Progenitor cell of endocrine pancreas (in vitro differentiated cells): ENCODE data around the gene ZNF440. TPM values are rescaled to one million over a fixed set of nuclear protein-coding genes. Genes with fewer than 3 reads are reported as not detected.
"Not testable (repeated sequence)": the region's sequence is repeated elsewhere in the genome, so short reads cannot be mapped to it uniquely, and the experiment has no call there.

Experiments
- DNase-seq: peaks from one replicate; pipeline ENCODE4 v3.0.0; 2021; ENCODE audit warnings: low spot score; ENCODE audit not compliant: unreplicated experiment
- H3K27ac Mint-ChIP-seq: 2 replicates; pipeline ENCODE4 v1.8.0; 2021; ENCODE audit warnings: mild to moderate bottlenecking, moderate library complexity, mixed read lengths
- H3K27me3 Mint-ChIP-seq: 2 replicates; pipeline ENCODE4 v1.8.0; 2021; ENCODE audit warnings: mixed read lengths
- H3K36me3 Mint-ChIP-seq: 2 replicates; pipeline ENCODE4 v1.8.0; 2022; ENCODE audit warnings: mixed read lengths; ENCODE audit not compliant: insufficient read depth
- H3K4me1 Mint-ChIP-seq: 2 replicates; pipeline ENCODE4 v1.8.0; 2021; ENCODE audit warnings: low read depth, mixed read lengths
- H3K4me3 Mint-ChIP-seq: 2 replicates; pipeline ENCODE4 v1.8.0; 2021; ENCODE audit warnings: low read depth, mild to moderate bottlenecking, moderate library complexity, mixed read lengths
- H3K9me3 Mint-ChIP-seq: 2 replicates; pipeline ENCODE4 v1.8.0; 2021; ENCODE audit warnings: low read depth, mixed read lengths
- long read RNA-seq: library from polyadenylated mRNA; unstranded; transcript quantifications from one replicate; pipeline ENCODE4 v2.0.0, GENCODE V29; 2020
- total RNA-seq: library from RNA; stranded (reverse); gene quantifications from 2 replicates; pipeline ENCODE4 v1.2.1, GENCODE V29; 2021
- TF ChIP-seq, protein P1 (sequence below): fragments of 200-600 bp; sonication (generic); IDR thresholded peaks from one replicate; pipeline ENCODE4 v1.5.0; 2021; ENCODE audit warnings: antibody characterized with exemption, mild to moderate bottlenecking; ENCODE audit not compliant: unreplicated experiment

ZNF440 gene
- total RNA-seq, result 21.9 and 23.2 TPM in 2 replicates
- long read RNA-seq, full-length matches to known transcripts, result 4 of 8 reads
- long read RNA-seq, partial matches to known transcripts, result 0 of 8 reads
- long read RNA-seq, other reads (novel, unspliced or antisense), result 4 of 8 reads

GRCh38 chr19:11814029-11814699, at the start of gene ZNF440:
Gene ZNF440 (plus strand): TSS chr19:11814273. CDS start chr19:11814448, 175 bp downstream.
- peak within 1 kb of the TSS; percentile 98 for H3K27ac Mint-ChIP-seq
- H3K9me3 Mint-ChIP-seq, result peaks cover 17% of the 10 kb centered on the region
- no peaks in the 10 kb centered on the region for H3K27me3 Mint-ChIP-seq

DNA sequence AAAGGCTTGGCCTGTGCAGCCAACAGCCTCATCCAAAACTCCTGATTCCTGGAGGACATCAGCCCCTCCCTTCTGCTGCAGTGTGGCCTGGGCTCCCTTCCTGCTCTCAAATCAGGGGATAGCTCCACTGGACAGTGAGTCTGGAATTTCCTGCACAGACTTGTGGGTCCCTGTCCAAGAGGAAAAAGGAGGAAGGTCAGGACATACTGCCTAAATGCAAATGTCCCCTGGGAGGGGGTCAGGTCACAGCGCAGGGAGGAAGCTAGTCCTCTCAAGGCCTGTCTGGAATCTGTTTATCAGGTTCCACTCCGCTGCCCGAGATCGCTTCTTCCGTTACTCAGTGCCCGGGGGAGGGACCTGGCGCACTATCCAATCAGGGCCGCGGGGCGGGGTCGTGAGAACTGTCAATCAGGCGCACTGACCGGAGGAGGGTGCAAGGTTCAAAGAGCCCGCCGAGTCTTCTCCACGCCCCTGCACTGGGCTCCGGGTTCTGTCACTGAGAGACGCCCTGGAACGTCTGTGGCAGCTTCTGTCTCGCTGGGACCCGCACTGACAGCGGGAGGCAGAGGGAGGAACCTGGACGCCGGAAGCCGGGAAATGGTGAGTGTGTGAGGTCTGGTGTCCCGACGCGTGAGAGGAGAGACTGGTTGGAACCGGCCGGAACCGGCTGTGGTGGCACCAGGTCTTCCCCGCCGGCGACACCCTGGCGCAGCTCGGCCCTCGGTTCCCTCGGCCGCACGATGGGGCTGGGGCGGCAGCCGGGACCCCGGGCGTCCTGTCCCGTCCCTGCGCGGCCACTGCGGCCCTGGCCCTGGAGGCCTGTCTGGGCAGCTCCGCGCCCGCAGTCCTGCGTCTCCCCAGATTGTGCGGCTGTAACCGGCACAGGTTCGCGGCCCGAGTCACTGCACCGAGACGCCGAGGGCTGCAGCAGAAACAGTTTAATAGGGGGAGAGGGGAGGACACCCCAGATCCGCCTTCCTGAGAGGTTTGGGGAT, 47.2 kb upstream of the ZNF440 start, which contains the start of gene ZNF441:
Gene ZNF441, plus strand, starts transcription at position 404 of the 995 bp plus-strand sequence. Its CDS starts 194 bp downstream, at position 598.
- Mint-ChIP-seq H3K27ac (peak within 1 kb of the TSS; percentile 98), H3K36me3 (peaks cover 13% of the 10 kb centered on the region), H3K4me1 (peaks cover 10% of the 10 kb centered on the region), H3K4me3 (peak within 1 kb of the TSS; percentile 97), H3K27me3 (peaks cover 31% of the 10 kb centered on the region), H3K9me3 (peaks cover 20% of the 10 kb centered on the region)
- TF ChIP-seq, protein P1, sequence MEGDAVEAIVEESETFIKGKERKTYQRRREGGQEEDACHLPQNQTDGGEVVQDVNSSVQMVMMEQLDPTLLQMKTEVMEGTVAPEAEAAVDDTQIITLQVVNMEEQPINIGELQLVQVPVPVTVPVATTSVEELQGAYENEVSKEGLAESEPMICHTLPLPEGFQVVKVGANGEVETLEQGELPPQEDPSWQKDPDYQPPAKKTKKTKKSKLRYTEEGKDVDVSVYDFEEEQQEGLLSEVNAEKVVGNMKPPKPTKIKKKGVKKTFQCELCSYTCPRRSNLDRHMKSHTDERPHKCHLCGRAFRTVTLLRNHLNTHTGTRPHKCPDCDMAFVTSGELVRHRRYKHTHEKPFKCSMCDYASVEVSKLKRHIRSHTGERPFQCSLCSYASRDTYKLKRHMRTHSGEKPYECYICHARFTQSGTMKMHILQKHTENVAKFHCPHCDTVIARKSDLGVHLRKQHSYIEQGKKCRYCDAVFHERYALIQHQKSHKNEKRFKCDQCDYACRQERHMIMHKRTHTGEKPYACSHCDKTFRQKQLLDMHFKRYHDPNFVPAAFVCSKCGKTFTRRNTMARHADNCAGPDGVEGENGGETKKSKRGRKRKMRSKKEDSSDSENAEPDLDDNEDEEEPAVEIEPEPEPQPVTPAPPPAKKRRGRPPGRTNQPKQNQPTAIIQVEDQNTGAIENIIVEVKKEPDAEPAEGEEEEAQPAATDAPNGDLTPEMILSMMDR, result no peak
- peak; percentile 95 for DNase-seq

More at GRCh38 chr19:11814029-11814699, at the start of gene ZNF440:
- DNase-seq, result peak; percentile 94
- H3K36me3 Mint-ChIP-seq, result peaks cover 43% of the 10 kb centered on the region
- peaks cover 3% of the 10 kb centered on the region for H3K4me1 Mint-ChIP-seq
- TF ChIP-seq, protein P1, result no peak
- peak within 1 kb of the TSS; percentile 93 for H3K4me3 Mint-ChIP-seq

GRCh38 chr19:11767633-11768133, 46.4 kb upstream of the ZNF440 start:
- Mint-ChIP-seq H3K27ac (peak overlapping the region; percentile 97), H3K9me3 (peaks cover 22% of the 10 kb centered on the region), H3K4me1 (peaks cover 10% of the 10 kb centered on the region), H3K4me3 (peak overlapping the region; percentile 97), H3K27me3 (peaks cover 25% of the 10 kb centered on the region), H3K36me3 (peaks cover 19% of the 10 kb centered on the region)
- TF ChIP-seq, protein P1, result no peak
- DNase-seq, result peak; percentile 41

DNA sequence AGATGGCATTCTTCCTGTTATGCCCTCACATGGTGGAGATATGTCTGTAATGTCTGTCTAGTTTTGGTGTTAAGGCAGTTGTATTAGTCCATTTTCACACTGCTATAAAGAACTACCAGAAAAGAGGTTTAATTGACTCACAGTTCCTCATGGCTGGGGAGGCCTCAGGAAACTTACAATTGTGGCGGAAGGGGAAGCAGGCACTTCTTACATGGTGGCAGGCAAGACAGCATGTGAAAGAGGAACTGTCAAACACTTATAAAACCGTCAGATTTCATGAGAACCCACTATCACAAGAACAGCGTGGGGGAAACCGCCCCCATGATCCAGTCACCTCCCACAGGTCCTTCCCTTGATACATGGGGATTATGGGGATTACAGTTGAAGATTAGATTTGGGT, 44.1 kb upstream of the ZNF440 start:
- Mint-ChIP-seq H3K27me3 (peaks cover 5% of the 10 kb centered on the region), H3K36me3 (peaks cover 28% of the 10 kb centered on the region), H3K4me1 (peaks cover 10% of the 10 kb centered on the region), H3K27ac (no peak overlapping the region), H3K4me3 (no peak overlapping the region), H3K9me3 (peaks cover 36% of the 10 kb centered on the region)
- no peak for DNase-seq
- TF ChIP-seq, protein P1, result no peak

- H3K27ac Mint-ChIP-seq, H3K4me3 Mint-ChIP-seq, H3K4me1 Mint-ChIP-seq, DNase-seq, H3K27me3 Mint-ChIP-seq: not testable (repeated sequence)
- peaks cover 34% of the 10 kb centered on the region for H3K36me3 Mint-ChIP-seq
- H3K9me3 Mint-ChIP-seq, result peaks cover 45% of the 10 kb centered on the region
Measured at GRCh38 chr19:11771520-11771919, 42.6 kb upstream of the ZNF440 start.

- H3K4me1 Mint-ChIP-seq, H3K27ac Mint-ChIP-seq, H3K4me3 Mint-ChIP-seq, DNase-seq, H3K27me3 Mint-ChIP-seq: not testable (repeated sequence)
- peaks cover 55% of the 10 kb centered on the region for H3K9me3 Mint-ChIP-seq
- H3K36me3 Mint-ChIP-seq, result peaks cover 65% of the 10 kb centered on the region
Measured at GRCh38 chr19:11776669-11777068, 37.4 kb upstream of the ZNF440 start.
